ENCODE data around the gene CTAGE8. TPM values are rescaled to one million over a fixed set of nuclear protein-coding genes. Genes with fewer than 3 reads are reported as not detected.
"Not testable (repeated sequence)": the region's sequence is repeated elsewhere in the genome, so short reads cannot be mapped to it uniquely, and the experiment has no call there.

The CTAGE8 gene, protein sequence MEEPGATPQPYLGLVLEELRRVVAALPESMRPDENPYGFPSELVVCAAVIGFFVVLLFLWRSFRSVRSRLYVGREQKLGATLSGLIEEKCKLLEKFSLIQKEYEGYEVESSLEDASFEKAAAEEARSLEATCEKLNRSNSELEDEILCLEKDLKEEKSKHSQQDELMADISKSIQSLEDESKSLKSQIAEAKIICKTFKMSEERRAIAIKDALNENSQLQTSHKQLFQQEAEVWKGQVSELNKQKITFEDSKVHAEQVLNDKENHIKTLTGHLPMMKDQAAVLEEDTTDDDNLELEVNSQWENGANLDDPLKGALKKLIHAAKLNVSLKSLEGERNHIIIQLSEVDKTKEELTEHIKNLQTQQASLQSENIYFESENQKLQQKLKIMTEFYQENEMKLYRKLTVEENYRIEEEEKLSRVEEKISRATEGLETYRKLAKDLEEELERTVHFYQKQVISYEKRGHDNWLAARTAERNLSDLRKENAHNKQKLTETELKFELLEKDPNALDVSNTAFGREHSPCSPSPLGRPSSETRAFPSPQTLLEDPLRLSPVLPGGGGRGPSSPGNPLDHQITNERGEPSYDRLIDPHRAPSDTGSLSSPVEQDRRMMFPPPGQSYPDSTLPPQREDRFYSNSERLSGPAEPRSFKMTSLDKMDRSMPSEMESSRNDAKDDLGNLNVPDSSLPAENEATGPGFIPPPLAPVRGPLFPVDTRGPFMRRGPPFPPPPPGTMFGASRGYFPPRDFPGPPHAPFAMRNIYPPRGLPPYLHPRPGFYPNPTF
- total RNA-seq: 0.72 TPM in 1 of 2 replicates, not detected in the other
- long read RNA-seq: 0 reads

DNA sequence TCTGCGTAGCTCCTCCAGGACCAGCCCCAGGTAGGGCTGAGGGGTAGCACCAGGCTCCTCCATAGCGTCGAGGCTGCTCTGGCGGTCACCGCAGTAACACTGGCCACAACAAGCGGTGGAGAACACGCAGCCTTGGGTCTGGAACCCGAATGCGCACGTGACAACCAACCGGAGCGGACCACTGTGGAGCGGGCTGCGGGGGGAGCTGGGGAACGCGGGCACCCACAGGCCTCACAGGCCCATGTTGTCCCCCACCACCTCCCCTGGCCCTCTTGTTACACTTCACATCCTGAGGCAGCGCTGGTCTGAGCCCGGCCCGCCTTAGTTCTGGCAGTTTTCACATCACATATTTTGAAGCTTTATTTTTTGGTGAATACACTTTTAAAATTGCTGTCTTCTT lies at the start of gene CTAGE8:
TSS of gene CTAGE8 (minus strand) at position 101 of the 400 bp plus-strand sequence. CDS start at position 63, 38 bp downstream.
- DNase-seq (ENCODE audit: low read depth, low spot score); H3K4me3 Mint-ChIP-seq; H3K27me3 Mint-ChIP-seq (ENCODE audit: low read depth); H3K27ac Mint-ChIP-seq (ENCODE audit: unreplicated experiment); H3K36me3 Mint-ChIP-seq (ENCODE audit: low read depth); H3K9me3 Mint-ChIP-seq; H3K4me1 Mint-ChIP-seq: not testable (repeated sequence)

DNA sequence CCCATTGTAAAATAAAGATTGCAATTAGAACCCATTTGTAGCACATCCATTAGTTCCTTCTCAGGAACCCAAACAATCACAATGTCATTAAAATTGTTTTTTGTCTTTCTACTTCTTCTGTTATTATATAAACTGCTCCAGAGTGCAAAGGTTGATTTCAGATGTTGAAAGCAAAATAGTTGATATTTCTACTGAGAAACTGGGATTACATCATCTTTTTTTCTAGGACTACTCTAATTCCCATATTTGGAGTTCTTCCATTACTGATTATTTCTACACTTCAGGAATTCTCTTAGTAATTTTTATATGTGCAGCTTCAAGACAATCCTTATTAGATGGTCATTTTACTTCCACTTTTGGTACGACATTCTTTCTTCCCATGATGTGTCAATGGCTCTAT lies 48.4 kb upstream of the CTAGE8 start:
- not testable (repeated sequence) for H3K27ac Mint-ChIP-seq (ENCODE audit: unreplicated experiment); H3K27me3 Mint-ChIP-seq (ENCODE audit: low read depth); DNase-seq (ENCODE audit: low read depth, low spot score); H3K9me3 Mint-ChIP-seq; H3K4me3 Mint-ChIP-seq; H3K4me1 Mint-ChIP-seq; H3K36me3 Mint-ChIP-seq (ENCODE audit: low read depth)

DNA sequence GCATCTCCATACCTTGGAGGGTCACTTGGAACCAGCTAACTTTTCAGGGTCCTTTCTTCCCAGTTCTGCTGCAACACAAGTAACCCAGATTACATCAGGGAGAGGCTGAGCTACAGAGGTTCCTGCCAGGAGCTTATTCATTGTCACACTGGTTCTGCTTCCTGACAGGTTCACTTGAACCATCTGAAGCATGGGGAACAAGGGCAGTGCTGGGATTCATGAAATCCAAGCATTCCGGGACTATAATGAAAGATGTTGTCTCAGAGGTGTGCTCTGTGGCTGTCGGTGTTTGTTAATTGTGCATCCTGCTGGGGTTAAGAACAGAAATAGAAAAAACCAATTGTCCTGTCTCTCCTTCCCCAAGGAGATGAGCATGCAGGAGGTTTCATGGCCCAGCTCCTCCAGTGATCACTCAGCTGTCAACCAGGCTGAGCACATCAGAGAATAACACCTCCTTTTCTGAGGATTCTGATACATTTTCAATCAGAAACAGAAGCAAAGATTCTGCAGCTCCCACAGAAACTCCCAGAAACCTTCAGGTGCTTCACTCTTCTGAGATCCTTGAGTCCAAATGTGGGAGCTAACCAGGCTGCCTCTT lies 42.9 kb upstream of the CTAGE8 start, which contains the start of gene OR2A1:
TSS of gene OR2A1 (plus strand) at position 548 of the 598 bp plus-strand sequence. CDS start 5,706 bp downstream, outside the sequence.
- H3K4me3 Mint-ChIP-seq; H3K36me3 Mint-ChIP-seq (ENCODE audit: low read depth); H3K27me3 Mint-ChIP-seq (ENCODE audit: low read depth); H3K4me1 Mint-ChIP-seq; H3K9me3 Mint-ChIP-seq; DNase-seq (ENCODE audit: low read depth, low spot score); H3K27ac Mint-ChIP-seq (ENCODE audit: unreplicated experiment): not testable (repeated sequence)

DNA sequence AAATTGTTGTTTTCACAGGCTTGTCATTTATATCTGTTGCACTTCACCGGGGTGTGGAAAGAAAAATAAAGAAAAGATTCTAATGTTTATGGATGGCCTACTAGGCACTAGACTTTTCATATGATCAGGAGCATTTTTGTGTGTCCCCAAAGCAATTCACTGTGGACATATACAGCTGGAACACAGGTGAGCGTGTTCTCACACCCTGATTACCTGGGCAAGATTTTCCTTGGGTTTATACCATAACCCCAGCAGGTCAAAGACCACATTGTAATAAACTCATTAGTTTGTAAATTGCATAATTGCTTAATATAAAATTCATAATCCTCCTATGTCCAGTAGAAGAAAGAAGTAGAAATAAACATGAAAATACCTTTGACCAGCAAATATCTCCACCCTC lies 42.1 kb upstream of the CTAGE8 start:
- not testable (repeated sequence) for H3K27ac Mint-ChIP-seq (ENCODE audit: unreplicated experiment); H3K9me3 Mint-ChIP-seq

DNA sequence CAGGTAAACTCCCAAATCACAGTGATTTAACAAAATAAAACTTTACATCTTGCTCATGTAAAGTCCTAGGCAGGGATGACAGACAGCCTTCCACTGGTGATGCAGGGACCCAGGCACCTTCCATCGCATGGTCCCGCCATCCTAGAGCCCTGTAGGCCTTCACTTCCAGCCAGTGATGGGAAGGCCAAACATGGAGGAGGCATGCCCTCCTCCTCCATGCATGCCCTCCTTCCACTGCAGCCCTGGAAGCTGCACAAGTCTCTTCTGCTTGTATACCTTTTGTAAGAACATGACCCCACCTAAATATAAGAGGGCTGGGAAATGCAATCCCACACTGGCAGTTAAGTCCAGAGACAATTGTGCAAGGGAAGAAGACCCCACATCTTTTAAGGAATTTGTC lies 40.6 kb upstream of the CTAGE8 start:
- H3K4me3 Mint-ChIP-seq; H3K4me1 Mint-ChIP-seq; H3K27ac Mint-ChIP-seq (ENCODE audit: unreplicated experiment); H3K9me3 Mint-ChIP-seq; DNase-seq (ENCODE audit: low read depth, low spot score); H3K36me3 Mint-ChIP-seq (ENCODE audit: low read depth); H3K27me3 Mint-ChIP-seq (ENCODE audit: low read depth): not testable (repeated sequence)

More for the DNA sequence above, 42.1 kb upstream of the CTAGE8 start:
- H3K36me3 Mint-ChIP-seq (ENCODE audit: low read depth); H3K4me1 Mint-ChIP-seq; H3K27me3 Mint-ChIP-seq (ENCODE audit: low read depth); DNase-seq (ENCODE audit: low read depth, low spot score); H3K4me3 Mint-ChIP-seq: not testable (repeated sequence)

DNA sequence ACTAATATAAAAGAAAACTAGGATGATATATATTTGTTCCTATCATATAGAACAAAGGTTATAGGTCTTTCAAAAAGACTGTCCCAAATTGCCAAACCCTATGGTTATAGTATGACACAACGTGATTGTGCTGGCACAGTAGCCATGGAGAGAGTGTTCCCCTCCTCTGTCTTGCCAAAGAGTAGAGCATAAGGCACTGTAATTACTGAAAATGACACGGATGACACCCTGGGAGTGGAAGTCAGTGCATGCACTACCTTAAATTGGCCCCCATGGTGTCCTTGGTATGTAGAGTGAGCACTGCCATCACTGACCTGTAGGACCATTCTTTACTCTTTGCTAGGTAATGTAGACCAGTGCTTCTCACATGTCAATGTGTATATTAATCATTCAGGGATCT lies 36.1 kb upstream of the CTAGE8 start:
- not testable (repeated sequence) for H3K4me1 Mint-ChIP-seq; DNase-seq (ENCODE audit: low read depth, low spot score); H3K27ac Mint-ChIP-seq (ENCODE audit: unreplicated experiment); H3K4me3 Mint-ChIP-seq; H3K9me3 Mint-ChIP-seq; H3K27me3 Mint-ChIP-seq (ENCODE audit: low read depth); H3K36me3 Mint-ChIP-seq (ENCODE audit: low read depth)

DNA sequence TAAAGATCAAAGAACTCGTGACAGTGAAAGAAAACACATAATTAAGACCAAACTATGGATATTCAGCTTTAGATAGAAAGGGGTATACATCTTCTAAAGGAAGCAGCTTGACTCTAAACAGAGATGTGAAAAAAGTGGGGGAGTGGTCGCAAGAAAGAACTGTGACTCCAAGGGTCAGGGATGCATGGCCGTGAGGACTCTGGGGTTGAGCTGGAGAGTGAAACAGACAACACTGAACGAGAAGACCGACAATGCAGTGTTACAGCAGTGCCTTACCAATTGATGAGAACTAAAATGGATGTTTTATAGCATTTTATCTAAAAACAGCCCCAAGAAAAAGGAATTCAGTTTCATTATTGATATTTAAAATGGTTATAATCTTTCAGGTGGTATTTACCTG lies 34.5 kb upstream of the CTAGE8 start:
- not testable (repeated sequence) for H3K4me3 Mint-ChIP-seq; H3K27me3 Mint-ChIP-seq (ENCODE audit: low read depth); H3K9me3 Mint-ChIP-seq; H3K4me1 Mint-ChIP-seq; H3K36me3 Mint-ChIP-seq (ENCODE audit: low read depth); H3K27ac Mint-ChIP-seq (ENCODE audit: unreplicated experiment); DNase-seq (ENCODE audit: low read depth, low spot score)

DNA sequence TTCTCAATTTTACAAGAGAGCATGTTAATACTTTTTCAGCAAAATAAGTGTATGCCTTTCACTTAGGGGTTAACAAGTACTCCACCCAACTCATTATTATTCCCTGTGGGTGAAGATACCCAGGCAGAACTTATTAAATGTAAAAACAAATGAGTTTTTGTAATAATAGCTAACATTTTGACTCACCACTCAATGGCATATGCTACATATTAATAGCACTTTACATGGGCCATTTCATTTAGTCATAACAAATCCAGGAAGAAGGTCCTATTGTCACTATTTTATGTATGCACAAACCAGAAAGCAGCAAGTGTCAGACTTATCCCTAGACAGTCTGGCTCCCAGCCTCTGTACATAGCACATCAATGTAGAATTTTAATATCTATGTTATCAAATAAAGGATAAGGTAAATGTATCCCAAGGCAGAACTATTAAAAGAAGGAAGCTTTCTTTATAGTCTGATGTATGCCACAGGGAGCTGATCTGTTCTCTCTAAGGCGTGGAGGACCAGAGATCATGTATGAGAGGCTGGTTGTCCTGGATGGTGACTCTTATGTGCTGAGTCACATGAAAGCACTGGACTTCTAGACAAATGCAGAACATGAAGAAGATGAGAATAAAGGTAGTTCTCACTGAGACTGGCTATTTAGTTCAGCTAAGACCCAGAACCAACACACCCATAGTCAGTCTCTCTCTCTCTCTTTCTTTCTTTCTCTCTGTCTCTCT lies 33.7 kb upstream of the CTAGE8 start:
- H3K4me1 Mint-ChIP-seq; DNase-seq (ENCODE audit: low read depth, low spot score); H3K36me3 Mint-ChIP-seq (ENCODE audit: low read depth); H3K27ac Mint-ChIP-seq (ENCODE audit: unreplicated experiment); H3K4me3 Mint-ChIP-seq; H3K27me3 Mint-ChIP-seq (ENCODE audit: low read depth); H3K9me3 Mint-ChIP-seq: not testable (repeated sequence)

DNA sequence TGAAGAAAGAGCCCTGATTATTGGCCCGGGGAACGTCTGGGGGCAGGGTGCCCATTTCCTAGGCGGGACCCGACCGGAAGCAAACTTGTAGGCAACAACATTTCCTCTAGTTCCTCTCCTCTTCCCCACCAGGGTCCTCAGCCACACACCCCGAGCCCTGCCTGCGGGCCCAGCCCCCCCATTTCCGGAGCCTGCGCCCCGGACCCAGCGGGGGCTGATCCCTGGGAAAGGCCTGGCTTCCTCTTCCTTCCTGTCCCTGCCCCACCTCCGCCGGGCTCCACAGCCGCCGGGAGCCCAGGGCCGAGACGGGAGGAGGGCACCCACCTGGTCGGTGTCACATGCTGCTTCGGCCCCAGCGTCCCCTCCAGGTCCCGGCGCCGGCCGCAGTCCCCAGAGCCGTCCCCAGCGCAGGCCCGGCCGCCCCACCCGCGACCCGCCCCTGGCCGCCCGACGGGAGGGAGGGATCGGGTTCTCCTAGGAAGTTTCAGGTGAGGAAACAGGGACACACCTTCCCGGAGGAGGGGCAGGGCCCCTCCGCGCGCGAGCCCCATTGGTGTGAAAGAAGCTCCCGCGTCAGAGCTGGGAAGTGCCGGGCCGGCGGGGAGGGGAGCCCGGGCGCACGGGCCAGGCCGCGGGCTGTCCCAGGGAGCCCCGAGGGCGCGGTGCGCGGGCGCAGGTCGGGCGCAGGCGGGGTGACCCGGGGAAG lies 24.9 kb upstream of the CTAGE8 start:
- not testable (repeated sequence) for H3K36me3 Mint-ChIP-seq (ENCODE audit: low read depth); DNase-seq (ENCODE audit: low read depth, low spot score); H3K4me3 Mint-ChIP-seq; H3K4me1 Mint-ChIP-seq; H3K27me3 Mint-ChIP-seq (ENCODE audit: low read depth); H3K9me3 Mint-ChIP-seq; H3K27ac Mint-ChIP-seq (ENCODE audit: unreplicated experiment)

DNA sequence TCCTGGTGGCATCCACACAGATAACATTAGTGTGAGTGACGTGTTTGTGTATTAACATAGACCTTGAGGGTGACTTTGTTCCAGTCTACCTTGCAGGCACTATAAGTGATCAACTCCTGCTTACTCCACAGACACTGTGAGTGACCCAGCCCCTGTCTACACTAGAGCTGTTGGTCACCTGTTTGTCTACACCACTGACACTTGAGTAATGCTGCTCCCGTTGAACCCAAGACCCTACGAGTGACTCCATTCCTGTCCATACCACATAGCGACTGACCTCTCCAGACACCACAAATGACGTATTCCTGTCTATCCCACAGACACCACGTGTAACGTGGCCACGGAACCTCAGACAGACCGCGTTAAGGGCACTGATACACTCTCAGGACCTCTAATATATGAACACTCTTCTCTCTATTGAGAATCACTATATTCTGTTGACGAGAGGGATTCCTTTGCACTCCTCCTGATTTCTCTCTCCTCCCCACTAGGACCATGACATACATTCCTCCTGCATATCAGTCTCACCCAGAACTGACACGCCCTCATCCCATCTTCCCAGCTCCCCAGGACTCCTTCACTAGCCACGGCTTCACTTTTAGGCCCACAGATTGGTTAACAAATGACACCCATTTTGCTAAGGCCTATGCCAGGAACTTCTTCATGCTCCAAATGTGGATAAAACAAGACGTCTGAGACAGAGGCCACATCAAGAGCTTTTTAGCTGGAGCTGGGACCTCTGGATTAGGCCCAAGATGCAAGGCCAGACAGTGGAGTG lies 23.5 kb upstream of the CTAGE8 start:
- H3K4me3 Mint-ChIP-seq; H3K27me3 Mint-ChIP-seq (ENCODE audit: low read depth); H3K9me3 Mint-ChIP-seq; H3K4me1 Mint-ChIP-seq; DNase-seq (ENCODE audit: low read depth, low spot score); H3K27ac Mint-ChIP-seq (ENCODE audit: unreplicated experiment); H3K36me3 Mint-ChIP-seq (ENCODE audit: low read depth): not testable (repeated sequence)

DNA sequence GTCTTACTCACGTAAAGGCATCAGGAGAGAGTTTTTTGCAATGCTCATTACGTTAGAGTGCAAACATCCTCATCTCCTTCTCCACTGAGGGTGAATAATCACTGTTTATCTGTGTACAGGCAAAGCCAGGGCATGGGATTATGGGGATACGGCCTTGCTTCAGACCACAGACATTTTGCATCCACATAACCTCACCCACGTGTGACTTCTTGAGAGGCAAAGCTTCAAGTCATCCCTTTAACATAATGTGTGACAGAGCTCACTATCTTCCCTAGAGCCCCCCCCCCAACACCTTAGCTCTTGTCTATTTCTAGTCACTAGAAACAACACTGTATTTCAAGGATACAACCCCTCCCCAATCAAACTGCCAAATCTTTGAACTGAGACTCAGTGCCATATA lies 22.5 kb upstream of the CTAGE8 start:
- DNase-seq (ENCODE audit: low read depth, low spot score); H3K9me3 Mint-ChIP-seq; H3K27me3 Mint-ChIP-seq (ENCODE audit: low read depth); H3K4me1 Mint-ChIP-seq; H3K27ac Mint-ChIP-seq (ENCODE audit: unreplicated experiment); H3K4me3 Mint-ChIP-seq; H3K36me3 Mint-ChIP-seq (ENCODE audit: low read depth): not testable (repeated sequence)

DNA sequence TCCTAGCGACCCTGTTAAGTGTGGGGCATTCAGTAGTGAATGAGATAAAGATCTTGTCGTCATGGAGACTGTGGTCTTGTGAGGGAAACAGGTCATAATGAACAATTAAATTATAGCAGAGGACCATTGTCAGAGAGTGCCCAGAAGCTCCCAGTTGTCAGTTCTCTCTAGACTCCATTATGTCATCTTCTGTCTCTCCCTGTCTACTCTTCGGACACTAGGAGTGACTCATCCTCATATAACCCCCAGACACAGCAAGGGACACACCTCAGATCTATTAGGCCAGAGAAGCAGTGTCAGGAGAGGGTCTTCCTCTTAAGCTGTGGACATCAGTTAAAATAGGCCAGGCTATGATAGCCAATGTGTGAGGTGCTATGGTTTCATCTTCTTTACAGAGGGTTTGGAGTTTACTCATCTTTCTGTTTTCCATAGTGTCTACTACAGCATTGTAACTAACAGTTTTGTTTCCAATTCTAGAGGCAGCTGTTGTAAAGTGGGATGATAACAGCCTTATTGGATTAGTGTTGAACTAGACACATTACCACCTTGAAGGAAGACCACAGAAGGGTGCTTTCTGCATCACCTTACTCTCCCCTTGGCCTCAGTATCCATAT lies 18.2 kb upstream of the CTAGE8 start:
- H3K9me3 Mint-ChIP-seq; H3K27ac Mint-ChIP-seq (ENCODE audit: unreplicated experiment); H3K36me3 Mint-ChIP-seq (ENCODE audit: low read depth); H3K27me3 Mint-ChIP-seq (ENCODE audit: low read depth); H3K4me3 Mint-ChIP-seq; DNase-seq (ENCODE audit: low read depth, low spot score); H3K4me1 Mint-ChIP-seq: not testable (repeated sequence)
